Inflammatory macrophage treated with lipopolysaccharide for 4 hours (primary cell): ENCODE results near the gene LCN15.

Experiments
- DNase-seq: peaks from one replicate; pipeline ENCODE4 v3.0.0-alpha.2; 2020

The LCN15 gene

GRCh38 chr9:136754059-136754572 lies 10.2 kb downstream of the LCN15 start:
- no peak for DNase-seq

DNA sequence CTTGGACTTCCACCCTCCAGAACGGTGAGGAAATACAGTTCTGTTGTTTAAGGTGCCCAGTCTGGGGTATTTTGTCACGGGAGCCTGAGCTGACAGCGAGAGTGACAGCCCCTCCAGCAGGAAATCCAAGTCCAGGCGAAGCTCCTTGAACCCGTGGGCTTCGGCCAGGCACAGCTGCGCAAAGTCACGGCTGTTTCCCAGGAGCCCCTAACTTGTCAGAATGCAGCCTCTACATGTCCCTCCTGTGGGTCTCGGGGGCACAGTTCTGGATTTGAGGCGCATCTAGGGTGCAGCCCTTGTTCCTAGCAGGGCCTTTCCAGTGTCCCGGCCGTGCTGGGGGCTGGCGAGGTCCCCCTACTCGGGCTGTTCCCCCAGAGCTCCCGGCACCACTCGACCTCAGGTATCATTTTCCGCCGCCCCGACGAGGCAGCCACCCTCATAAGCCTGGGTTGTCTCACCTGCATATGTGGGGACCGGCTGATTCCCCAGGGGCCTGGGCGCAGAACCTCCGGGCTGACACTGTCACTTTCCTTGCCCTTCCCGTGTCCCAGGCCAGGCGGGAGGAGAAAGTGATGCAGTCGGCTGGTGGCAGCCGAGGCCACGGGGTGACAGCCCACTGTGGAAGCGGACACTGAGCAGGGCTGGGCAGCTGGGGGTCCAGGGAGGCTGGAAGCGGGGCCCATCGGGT lies 10.8 kb downstream of the LCN15 start:
- no peak for DNase-seq

DNA sequence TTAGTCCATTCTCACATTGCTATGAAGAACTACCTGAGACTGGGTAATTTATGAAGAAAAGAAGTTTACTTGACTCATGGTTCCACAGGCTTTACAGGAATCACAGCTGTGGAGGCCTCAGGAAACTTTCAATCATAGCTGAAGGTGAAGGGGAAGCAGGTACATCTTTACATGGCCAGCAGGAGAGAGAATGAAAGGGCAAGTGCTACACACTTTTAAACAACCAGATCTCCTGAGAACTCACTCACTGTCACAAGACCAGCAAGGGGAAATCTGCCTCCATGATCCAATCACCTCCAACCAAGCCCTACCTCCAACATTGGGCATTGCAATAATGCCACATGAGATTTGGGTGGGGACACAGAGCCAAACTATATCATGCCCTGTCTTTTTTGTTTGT lies 12.5 kb downstream of the LCN15 start:
- no peak for DNase-seq

- DNase-seq = no peak
Observed at GRCh38 chr9:136751244-136751643, 13.1 kb downstream of the LCN15 start.

GRCh38 chr9:136750526-136750925 lies 13.8 kb downstream of the LCN15 start:
- no peak for DNase-seq

GRCh38 chr9:136748666-136749611 lies 15.4 kb downstream of the LCN15 start:
- DNase-seq = no peak

DNA sequence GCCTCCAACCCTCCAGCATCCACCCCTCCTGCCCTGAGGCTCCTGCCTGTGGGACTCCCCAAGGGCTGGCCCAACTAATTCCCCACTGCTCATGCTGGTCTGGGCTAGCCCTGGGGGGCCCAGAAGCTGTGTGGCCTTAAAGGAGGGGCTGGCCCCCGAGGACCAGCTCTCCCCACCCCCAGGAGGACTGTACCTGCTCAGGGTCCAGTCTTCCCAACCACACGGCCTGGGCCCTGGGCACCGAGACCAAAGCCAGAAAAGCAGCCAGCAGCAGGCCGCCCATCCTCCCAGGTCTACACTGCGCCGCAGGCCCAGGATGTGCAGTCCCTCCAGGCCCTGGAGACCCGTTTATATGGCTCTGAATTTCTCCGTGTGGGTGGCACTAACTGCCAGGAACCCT lies 16.1 kb downstream of the LCN15 start, which contains the start of gene LCN6:
TSS of gene LCN6 (minus strand) at position 325 of the 400 bp plus-strand sequence. CDS start at position 283, 42 bp downstream.
- no peak for DNase-seq

DNA sequence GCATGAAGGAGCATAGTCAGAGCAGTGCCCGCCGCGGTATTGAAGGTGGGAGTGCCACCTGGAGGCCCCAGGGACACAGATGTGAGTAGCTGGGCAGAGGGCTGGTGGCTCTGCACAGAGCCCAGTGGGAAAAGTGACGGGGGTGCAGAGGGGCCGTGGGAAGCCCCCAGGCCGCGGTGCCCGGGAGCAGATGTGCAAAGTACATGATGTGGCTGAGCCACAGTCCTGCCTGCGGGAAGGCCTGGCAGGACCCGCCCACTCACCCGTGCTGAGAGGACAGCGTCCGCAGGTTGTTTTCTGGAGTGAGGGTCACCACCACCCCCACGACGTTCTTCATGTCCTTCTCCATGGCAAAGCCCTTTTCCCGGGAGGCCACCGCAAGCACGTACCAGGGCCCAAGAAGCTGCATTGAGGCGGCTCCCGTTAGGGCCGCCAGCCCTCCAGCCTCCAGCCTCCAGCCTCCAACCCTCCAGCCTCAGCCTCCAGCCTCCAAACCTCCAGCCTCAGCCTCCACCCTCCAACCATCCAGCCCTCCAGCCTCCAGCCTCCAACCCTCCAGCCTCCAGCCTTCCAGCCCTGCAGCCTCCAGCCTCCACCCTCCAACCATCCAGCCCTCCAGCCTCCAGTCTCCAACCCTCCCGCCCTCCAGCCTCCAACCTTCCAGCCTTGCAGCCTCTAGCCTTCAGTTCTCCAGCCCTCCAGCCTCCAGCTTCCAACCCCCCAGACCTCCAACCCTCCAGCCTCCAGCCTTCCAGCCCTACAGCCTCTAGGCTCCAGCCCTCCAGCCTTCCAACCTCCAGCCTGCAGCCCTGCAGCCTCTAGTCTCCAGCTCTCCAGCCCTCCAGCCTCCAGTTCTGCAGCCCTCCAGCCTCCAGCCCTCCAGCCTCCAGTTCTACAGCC lies 16.9 kb downstream of the LCN15 start:
- no peak for DNase-seq

GRCh38 chr9:136746621-136747020 lies 17.7 kb downstream of the LCN15 start:
- no peak for DNase-seq

DNA sequence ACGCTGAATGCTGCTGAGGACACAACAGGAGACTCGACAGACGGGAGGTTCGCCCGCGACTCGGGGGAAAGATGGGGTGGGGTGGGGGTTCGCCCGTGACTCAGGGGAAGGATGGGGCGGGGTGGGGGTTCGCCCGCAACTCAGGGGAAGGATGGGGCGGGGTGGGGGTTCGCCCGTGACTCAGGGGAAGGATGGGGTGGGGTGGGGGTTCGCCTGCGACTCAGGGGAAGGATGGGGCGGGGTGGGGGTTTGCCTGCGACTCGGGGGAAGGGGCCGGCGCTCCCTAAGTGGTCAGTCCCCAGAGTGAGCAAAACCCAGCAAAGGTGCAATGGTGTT lies 18.2 kb downstream of the LCN15 start:
- no peak for DNase-seq

DNA sequence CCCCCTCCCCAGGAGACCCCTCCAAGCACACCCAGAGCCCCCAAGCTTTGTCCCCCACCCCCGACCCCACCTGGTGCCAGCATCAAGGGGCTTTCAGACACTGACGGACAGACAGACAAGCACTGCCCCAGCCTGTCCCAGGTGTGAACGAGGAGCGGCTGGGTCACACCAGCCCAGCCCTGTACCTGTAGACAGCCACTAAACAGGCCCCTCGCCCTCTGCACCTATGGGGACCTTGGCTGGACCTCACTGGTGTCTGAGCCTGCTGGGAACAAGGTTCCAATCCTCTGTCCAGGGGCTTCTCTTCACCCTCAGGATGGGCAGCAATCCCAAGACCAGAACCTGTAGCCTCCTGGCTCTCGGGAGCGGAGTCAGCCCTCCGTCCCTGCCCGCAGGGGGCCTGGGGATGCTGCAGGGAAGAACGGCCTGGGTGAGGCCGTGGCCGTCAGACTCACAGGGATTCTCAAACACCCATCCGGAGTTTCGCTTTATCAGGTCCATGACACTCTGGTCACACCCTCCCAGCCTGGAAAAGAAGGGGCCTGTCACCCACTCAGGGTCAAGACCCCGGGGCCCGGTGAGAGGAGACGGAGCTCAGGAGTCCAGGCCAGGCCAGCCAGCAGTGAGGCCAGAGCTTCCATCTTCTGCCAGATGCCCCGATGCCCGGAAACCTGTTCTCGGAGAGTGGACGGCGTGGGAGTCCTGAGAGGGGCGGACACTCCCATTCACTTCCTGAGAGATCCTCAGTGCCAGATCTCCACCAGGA lies 18.7 kb downstream of the LCN15 start:
- no peak for DNase-seq

- no peak for DNase-seq
Observed at GRCh38 chr9:136744773-136745172, 19.5 kb downstream of the LCN15 start.

DNA sequence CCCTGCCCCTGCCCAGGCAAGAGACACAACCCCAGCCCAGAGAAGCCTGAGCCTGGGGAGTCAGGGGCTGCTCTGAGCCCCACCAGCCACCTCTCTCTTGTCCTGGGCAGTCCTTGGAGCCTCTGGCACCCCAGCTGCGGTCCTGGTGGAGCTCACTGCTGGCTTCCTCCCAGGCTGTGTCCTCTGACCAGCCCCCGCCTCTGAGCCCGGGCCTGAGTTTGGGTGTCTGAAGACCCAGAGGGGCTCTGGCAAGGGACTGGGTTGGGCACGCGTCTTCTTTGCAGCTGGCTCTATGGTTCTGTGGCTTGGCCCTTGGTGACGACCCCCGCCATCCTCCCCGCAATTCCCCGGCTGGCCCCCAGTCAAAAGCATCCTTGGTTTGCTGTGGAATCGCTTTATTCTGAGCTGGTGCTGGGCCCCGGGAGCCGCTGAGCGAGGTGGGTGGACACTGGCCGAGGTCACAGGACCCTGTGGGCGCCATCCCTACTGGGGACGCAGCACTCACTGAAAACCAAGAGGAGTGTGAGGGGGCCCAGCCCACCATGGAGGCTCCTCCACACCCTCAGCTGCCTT lies 20.6 kb downstream of the LCN15 start:
- no peak for DNase-seq

DNA sequence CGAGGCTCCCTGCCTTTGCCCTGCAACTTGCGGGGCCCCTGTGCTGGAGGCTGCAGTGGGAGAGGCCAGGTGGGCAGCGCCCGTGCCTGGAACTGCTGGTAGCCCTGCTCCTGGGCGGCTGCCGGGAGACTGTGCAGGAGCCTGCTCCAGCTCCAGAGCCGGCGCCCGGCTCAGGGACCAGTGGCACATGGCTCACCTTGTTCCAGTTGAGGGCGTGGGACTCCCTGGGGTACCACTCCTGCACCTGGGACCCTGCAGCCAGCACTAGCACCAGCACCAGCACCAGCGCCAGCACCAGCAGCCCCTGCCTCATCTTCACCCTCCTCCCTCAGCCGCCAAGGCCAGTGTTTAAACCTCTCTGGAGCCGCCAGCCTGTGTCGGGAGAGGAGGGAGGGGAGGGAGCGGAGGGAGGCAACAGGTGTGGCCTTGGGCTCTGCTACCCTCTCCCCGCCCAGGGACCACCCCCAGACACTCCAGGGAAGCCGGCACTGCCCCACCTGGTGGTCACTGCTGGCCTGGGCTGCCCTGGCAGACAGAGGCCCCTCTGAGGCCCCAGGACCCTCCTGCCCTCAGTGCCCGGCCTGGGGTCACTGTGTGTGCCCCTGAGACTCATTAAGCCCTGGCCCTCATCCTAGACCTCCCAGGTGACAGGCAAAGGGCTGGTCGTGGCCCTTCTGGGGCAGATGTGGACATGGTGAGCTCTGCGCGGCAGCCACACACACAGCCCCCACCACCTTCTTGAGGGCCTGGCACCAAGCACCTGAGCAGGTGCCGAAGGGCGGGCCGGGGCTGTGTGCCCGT lies 21.5 kb downstream of the LCN15 start, which contains the start of gene LCN10:
TSS of gene LCN10 (minus strand) at position 350 of the 801 bp plus-strand sequence. CDS start at position 313, 37 bp downstream.
- DNase-seq = no peak

GRCh38 chr9:136741883-136742571 lies 22.3 kb downstream of the LCN15 start:
- peak; percentile 44 for DNase-seq

GRCh38 chr9:136740971-136741882 lies 23.1 kb downstream of the LCN15 start:
- DNase-seq = peak; percentile 1

- no peak for DNase-seq
Observed at GRCh38 chr9:136740491-136740890, 23.8 kb downstream of the LCN15 start.

DNA sequence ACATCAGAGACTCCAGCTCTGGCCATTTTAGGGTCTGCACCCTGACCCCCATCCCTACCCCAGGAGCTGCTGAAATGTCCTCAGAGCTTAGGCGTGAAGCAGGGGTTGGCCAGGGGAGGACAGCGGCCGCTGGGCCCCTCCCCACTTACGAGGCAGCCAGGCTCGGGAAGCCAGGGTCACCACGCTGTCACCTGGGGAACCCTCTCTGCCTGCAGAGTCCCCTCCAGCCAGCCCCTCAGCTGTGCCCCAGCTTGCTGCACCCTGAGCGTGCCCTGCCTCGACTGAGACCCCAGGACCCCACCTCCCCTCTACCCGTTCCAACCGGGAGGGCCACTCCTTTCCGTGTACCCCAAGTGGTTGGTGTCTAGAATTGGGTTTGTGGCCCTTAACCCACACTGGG lies 24.2 kb downstream of the LCN15 start:
- no peak for DNase-seq

DNA sequence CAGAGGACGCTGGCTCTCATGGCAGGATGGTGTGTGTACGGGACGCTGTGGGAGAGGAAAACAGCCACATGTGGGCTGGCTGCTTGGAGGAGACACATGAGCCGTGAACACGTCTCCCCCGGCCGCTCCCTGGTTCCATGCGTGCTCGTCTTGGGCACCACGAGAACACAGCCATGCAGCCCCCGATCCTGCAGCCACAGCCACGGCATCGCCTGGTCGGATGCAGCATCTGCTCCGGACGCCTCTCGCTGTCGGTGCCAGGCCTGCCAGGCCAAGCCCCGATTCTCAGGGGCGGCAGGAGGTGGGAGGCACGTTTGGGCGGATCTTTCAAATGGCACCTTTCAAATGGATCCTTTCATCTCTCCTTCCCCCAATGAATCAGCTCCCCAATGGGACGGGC lies 24.8 kb downstream of the LCN15 start:
- DNase-seq = no peak
